Endothelial cell of umbilical vein (primary cell): Measurements from ENCODE around the gene IFT27. TPM values are rescaled to one million over a fixed set of nuclear protein-coding genes. Genes with fewer than 3 reads are reported as not detected.

Experiments used
- BruUV-seq: library from RNA; stranded (reverse); fragments of 400-500 nt; replicated peaks from 2 replicates; lab custom pipeline; 2021; lab: Mats Ljungman, UMichigan
- CTCF ChIA-PET: fragments of 300-600, 350-600 bp; sonication (Branson Sonifier 250); formaldehyde crosslinking; loops from one replicate; lab custom pipeline; 2021; ENCODE audit warnings: antibody characterized with exemption, inconsistent platforms; lab: Charles Lee
- POLR2A ChIA-PET: fragments of 300-600, 350-600 bp; sonication (Branson Sonifier 250); formaldehyde crosslinking; loops from one replicate; lab custom pipeline; 2021; ENCODE audit warnings: antibody characterized with exemption, inconsistent platforms; lab: Charles Lee
- DNase-seq: peaks from one replicate; pipeline ENCODE4 v3.0.0-alpha.2; 2011; ENCODE audit warnings: low read depth, low spot score
- FAIRE-seq: peaks from 2 replicates; lab custom pipeline; 2011; peaks lifted over from hg19 to GRCh38; lab: Jason Lieb, UNC
- H2AFZ ChIP-seq: 2 replicates; pipeline ENCODE4 v1.6.0; 2012; ENCODE audit warnings: low read depth, low read length, control low read depth, inconsistent platforms
- H3K27ac ChIP-seq: 2 replicates; pipeline ENCODE4 v1.5.1; 2011; ENCODE audit warnings: low read depth, mild to moderate bottlenecking, control low read depth, low read length, moderate library complexity; ENCODE audit not compliant: insufficient read depth
- H3K27me3 ChIP-seq, 2 experiments: 2 replicates each; pipeline versions ENCODE4 v1.6.0 to v1.6.1; 2011; ENCODE audit warnings: low read length in 2 of 2, mixed read lengths in 1 of 2; ENCODE audit not compliant: control insufficient read depth in 2 of 2, insufficient read depth in 2 of 2
- H3K36me3 ChIP-seq, 2 experiments: 2 replicates in 1 of 2; 3 replicates in 1 of 2; pipeline ENCODE4 v1.5.1; 2011; ENCODE audit warnings: low read length in 2 of 2, mild to moderate bottlenecking in 1 of 2, moderate library complexity in 1 of 2; ENCODE audit not compliant: control insufficient read depth in 2 of 2, insufficient read depth in 2 of 2; ENCODE audit errors: extremely low read depth in 1 of 2
- H3K4me1 ChIP-seq: 3 replicates; pipeline ENCODE4 v1.5.1; 2011; ENCODE audit warnings: mild to moderate bottlenecking, low read length; ENCODE audit not compliant: control insufficient read depth, insufficient read depth; ENCODE audit errors: extremely low read depth
- H3K4me2 ChIP-seq: 2 replicates; pipeline ENCODE4 v1.6.1; 2011; ENCODE audit warnings: low read length, control low read depth, mixed read lengths; ENCODE audit not compliant: insufficient read depth
- H3K4me3 ChIP-seq, 3 experiments: fragments of 200-600 bp in 1 of 3; sonication (generic), shearing (Covaris generic) in 1 of 3; replicated peaks in 1 of 3; 2 replicates each; pipeline ENCODE4 v1.5.1; 2011 to 2016; ENCODE audit warnings: control low read depth in 3 of 3, low read length in 3 of 3, mild to moderate bottlenecking in 2 of 3, inconsistent platforms in 1 of 3, low read depth in 1 of 3, moderate library complexity in 1 of 3; ENCODE audit not compliant: insufficient read depth in 1 of 3
- H3K79me2 ChIP-seq: 2 replicates; pipeline ENCODE4 v1.6.0; 2012; ENCODE audit warnings: low read length, inconsistent platforms; ENCODE audit not compliant: control insufficient read depth, insufficient read depth
- H3K9ac ChIP-seq: replicated peaks from 2 replicates; pipeline ENCODE3; 2011; ENCODE audit warnings: low read length, control low read depth; ENCODE audit not compliant: insufficient read depth; ENCODE audit errors: extremely low read depth
- H3K9me1 ChIP-seq: replicated peaks from 3 replicates; pipeline ENCODE4 v1.6.0; 2011; ENCODE audit warnings: mild to moderate bottlenecking, low read length; ENCODE audit not compliant: control insufficient read depth, insufficient read depth; ENCODE audit errors: extremely low read depth
- H3K9me3 ChIP-seq: replicated peaks from 2 replicates; pipeline ENCODE4 v1.5.1; 2012; ENCODE audit warnings: low read length, inconsistent platforms; ENCODE audit not compliant: control insufficient read depth, insufficient read depth
- H4K20me1 ChIP-seq: replicated peaks from 2 replicates; pipeline ENCODE3; 2011; ENCODE audit warnings: mild to moderate bottlenecking, low read length; ENCODE audit not compliant: control insufficient read depth, insufficient read depth; ENCODE audit errors: extremely low read depth
- CTCF ChIP-seq, 2 donors: IDR thresholded peaks; 1 replicate in 1 of 2; 2 replicates in 1 of 2; pipeline ENCODE4 v1.5.1; 2011; ENCODE audit warnings: low read length in 2 of 2, mild to moderate bottlenecking in 2 of 2, moderate library complexity in 2 of 2, control low read depth in 1 of 2, inconsistent platforms in 1 of 2, low read depth in 1 of 2; ENCODE audit not compliant: insufficient read depth in 1 of 2; ENCODE audit errors: extremely low read depth in 1 of 2
- FOS ChIP-seq: IDR thresholded peaks from 2 replicates; pipeline ENCODE4 v1.6.1; 2011; ENCODE audit warnings: mild to moderate bottlenecking, low read length, moderate library complexity, borderline replicate concordance; ENCODE audit not compliant: insufficient read depth
- POLR2AphosphoS5 ChIP-seq: IDR thresholded peaks from 2 replicates; pipeline ENCODE4 v1.6.1; 2012; ENCODE audit warnings: low read depth, mild to moderate bottlenecking, control low read depth, low read length, moderate library complexity; ENCODE audit not compliant: insufficient read depth
- dilution Hi-C: fragments of 300-500 bp; cut with MboI; formaldehyde crosslinking; loops from one replicate; pipeline ENCODE4 v1.15.0; 2019; ENCODE audit warnings: low sequenced_read_pairs; ENCODE audit not compliant: extremely low pct_ligation_motif_present
- intact Hi-C: fragments of 100-400 bp; cut with micrococcal nuclease; formaldehyde crosslinking; loops from one replicate; pipeline ENCODE4 v1.10.0; 2022
- polyA plus RNA-seq, 4 experiments: library from polyadenylated mRNA; depleted of rRNA in 3 of 4; stranded (reverse) in 3 of 4; unstranded in 1 of 4; fragments of >200 nt; gene quantifications; 2 replicates each; pipeline versions ENCODE4 v1.2.1 to v1.2.3, GENCODE V29; 2011 to 2012; ENCODE audit warnings: missing spikeins in 1 of 4
- total RNA-seq: library from RNA; stranded (reverse); gene quantifications from 2 replicates; pipeline ENCODE4 v1.2.3, GENCODE V29; 2021

The IFT27 gene
- total and polyA plus RNA-seq, 2 donors (not counting 3 experiments of a cell fraction or from before 2014, with no cell fraction given): 29.9 to 33.7 TPM

- intact Hi-C loops: no loop called here
- H3K4me2 ChIP-seq: no peak overlapping the region
- ChIA-PET POLR2A (no interaction called here), CTCF (interaction anchor here (1.0 kb wide), 1 partner anchor 21 kb away, joined by 3 read pairs; no protein-coding TSS in a partner anchor)
- no peaks in the 10 kb centered on the region for H3K9me1 ChIP-seq
- DNase-seq (no peak), FAIRE-seq (no peak)
- TF ChIP-seq CTCF (IDR thresholded peaks at IDR 0.05; ENCODE audit: extremely low read depth in 1 of 2, insufficient read depth in 1 of 2, low read depth in 1 of 2, low read length in 2 of 2): no peak
- peaks cover 23 to 34% of the 10 kb centered on the region in 2 experiments for H3K27me3 ChIP-seq
- H3K79me2 ChIP-seq: no peaks in the 10 kb centered on the region
- no peaks in the 10 kb centered on the region for H4K20me1 ChIP-seq
- H2AFZ ChIP-seq: no peak overlapping the region
- no peak overlapping the region for H3K27ac ChIP-seq
- H3K4me3 ChIP-seq: no peak overlapping the region
- BruUV-seq: no TSS peak
- H3K4me1 ChIP-seq: no peaks in the 10 kb centered on the region
- H3K9me3 ChIP-seq: no peaks in the 10 kb centered on the region
- dilution Hi-C loops: no loop called here
- no peak overlapping the region for H3K9ac ChIP-seq
- H3K36me3 ChIP-seq: no peaks in the 10 kb centered on the region
Observed at GRCh38 chr22:36811094-36811800, 35.3 kb upstream of the IFT27 start.

DNA sequence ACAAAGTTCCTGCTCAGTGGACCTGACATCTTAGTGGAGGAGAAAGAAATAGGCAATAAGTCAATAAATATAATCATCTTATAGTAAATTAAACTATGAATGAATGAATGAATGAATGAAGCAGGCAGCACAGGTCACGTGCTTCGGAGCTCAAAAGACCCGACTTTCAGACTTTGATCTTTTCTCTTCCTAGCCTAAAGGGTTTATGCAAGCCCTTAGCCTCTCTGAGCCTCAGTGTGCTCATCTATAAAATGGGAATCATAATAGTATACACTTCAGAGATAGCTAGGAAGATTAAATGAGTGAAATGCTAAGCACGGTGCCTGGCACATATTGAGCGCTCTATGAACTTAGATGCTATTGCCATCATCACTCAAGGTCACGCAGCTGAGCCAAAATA lies 33.4 kb upstream of the IFT27 start:
- TF ChIP-seq FOS: no peak
- no peak for TF ChIP-seq POLR2AphosphoS5
- POLR2A ChIA-PET: no interaction called here
- Histone ChIP-seq H3K4me1 (no peaks in the 10 kb centered on the region), H3K4me3 (no peak overlapping the region), H3K27ac (no peak overlapping the region), H4K20me1 (no peaks in the 10 kb centered on the region), H3K27me3 (peaks cover 9 to 16% of the 10 kb centered on the region in 2 experiments), H2AFZ (no peak overlapping the region), H3K36me3 (no peaks in the 10 kb centered on the region), H3K79me2 (no peaks in the 10 kb centered on the region), H3K9me3 (no peaks in the 10 kb centered on the region), H3K9ac (no peak overlapping the region), H3K4me2 (no peak overlapping the region), H3K9me1 (no peaks in the 10 kb centered on the region)
- intact Hi-C loops: no loop called here
- CTCF ChIA-PET: interaction anchor here (1.2 kb wide), 1 partner anchor 27 kb away, joined by 3 read pairs; no protein-coding TSS in a partner anchor
- no TSS peak for BruUV-seq
- dilution Hi-C loops: no loop called here
- DNase-seq (no peak), FAIRE-seq (no peak)
